Measurements from ENCODE around the gene CEP170B.
A peak's percentile ranks its signal among the peaks of the same experiment; 100 is the strongest.

The CEP170B gene

DNA sequence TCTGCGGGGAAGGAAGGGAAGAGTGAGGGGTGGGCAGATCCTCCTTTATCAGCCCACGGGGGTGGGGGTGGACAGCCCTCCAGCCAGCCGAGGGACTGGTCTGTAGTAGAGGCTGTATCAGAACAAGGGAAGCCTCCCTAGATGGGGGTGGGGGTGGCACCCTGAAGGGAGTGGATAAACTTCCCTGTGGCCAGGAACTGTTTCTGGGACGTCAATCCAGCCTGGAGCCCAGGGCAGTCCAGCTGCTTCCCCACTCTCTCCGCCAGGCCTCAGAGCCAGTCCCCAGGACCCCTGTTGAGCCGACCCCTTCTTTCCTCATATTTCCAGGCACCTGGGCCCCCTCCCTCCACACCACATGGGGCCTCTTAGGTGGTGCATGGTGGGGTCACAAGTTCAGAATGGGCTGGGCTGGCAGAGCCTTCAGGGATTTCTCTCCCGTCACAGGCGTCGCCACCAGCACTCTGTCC lies 66.3 kb downstream of the CEP170B start:
- Mint-ChIP-seq H3K9me3 (no peaks in the 10 kb centered on the region), H3K27ac (no peak overlapping the region), H3K36me3 (ENCODE audit: low read depth) (no peaks in the 10 kb centered on the region), H3K4me3 (no peak overlapping the region), H3K4me1 (peaks cover 9% of the 10 kb centered on the region), H3K27me3 (ENCODE audit: low read depth, poor library complexity) (peaks cover 77% of the 10 kb centered on the region)
- no peak for DNase-seq
- TF ChIP-seq, protein P1, sequence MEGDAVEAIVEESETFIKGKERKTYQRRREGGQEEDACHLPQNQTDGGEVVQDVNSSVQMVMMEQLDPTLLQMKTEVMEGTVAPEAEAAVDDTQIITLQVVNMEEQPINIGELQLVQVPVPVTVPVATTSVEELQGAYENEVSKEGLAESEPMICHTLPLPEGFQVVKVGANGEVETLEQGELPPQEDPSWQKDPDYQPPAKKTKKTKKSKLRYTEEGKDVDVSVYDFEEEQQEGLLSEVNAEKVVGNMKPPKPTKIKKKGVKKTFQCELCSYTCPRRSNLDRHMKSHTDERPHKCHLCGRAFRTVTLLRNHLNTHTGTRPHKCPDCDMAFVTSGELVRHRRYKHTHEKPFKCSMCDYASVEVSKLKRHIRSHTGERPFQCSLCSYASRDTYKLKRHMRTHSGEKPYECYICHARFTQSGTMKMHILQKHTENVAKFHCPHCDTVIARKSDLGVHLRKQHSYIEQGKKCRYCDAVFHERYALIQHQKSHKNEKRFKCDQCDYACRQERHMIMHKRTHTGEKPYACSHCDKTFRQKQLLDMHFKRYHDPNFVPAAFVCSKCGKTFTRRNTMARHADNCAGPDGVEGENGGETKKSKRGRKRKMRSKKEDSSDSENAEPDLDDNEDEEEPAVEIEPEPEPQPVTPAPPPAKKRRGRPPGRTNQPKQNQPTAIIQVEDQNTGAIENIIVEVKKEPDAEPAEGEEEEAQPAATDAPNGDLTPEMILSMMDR (IDR thresholded peaks at IDR 0.05) = no peak

DNA sequence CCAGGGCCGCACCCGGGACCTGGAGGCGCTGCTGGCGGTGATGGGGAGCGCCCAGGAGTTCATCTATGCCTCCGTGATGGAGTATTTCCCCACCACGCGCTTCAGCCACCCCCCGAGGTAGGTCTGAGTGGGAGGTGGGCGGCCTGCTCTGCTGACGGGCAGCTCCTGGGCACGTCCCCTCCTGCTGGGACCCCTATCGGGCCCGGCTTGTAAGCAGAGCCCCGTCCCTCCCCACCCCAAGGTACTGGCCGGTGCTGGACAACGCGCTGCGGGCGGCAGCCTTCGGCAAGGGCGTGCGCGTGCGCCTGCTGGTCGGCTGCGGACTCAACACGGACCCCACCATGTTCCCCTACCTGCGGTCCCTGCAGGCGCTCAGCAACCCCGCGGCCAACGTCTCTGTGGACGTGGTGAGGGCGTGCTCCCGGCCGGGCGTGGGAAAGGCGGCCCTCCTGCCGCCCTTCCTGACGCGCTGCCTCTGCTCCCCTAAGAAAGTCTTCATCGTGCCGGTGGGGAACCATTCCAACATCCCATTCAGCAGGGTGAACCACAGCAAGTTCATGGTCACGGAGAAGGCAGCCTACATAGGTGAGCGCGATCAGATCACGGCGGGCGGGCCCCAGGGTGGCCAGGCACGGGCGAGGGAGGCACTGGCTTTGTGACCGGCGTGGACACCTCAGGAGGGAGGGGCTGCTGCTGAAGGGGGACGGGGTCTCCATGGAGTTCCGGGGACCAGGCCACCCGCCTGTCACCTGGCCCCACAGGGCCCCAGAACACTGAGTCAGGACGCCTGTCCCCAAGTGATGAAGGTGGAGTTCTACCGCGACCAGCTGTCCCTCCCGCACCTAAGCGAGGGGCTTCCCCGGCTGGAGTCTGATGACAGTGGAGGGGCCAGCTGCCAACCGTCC lies 67.0 kb downstream of the CEP170B start:
- Mint-ChIP-seq H3K36me3 (ENCODE audit: low read depth) (no peaks in the 10 kb centered on the region), H3K9me3 (no peaks in the 10 kb centered on the region), H3K4me3 (peak overlapping the region; percentile 71), H3K27ac (no peak overlapping the region), H3K4me1 (peaks cover 5% of the 10 kb centered on the region), H3K27me3 (ENCODE audit: low read depth, poor library complexity) (peaks cover 84% of the 10 kb centered on the region)
- TF ChIP-seq, protein P1 (IDR thresholded peaks at IDR 0.05) = no peak
- DNase-seq = peak; percentile 37

DNA sequence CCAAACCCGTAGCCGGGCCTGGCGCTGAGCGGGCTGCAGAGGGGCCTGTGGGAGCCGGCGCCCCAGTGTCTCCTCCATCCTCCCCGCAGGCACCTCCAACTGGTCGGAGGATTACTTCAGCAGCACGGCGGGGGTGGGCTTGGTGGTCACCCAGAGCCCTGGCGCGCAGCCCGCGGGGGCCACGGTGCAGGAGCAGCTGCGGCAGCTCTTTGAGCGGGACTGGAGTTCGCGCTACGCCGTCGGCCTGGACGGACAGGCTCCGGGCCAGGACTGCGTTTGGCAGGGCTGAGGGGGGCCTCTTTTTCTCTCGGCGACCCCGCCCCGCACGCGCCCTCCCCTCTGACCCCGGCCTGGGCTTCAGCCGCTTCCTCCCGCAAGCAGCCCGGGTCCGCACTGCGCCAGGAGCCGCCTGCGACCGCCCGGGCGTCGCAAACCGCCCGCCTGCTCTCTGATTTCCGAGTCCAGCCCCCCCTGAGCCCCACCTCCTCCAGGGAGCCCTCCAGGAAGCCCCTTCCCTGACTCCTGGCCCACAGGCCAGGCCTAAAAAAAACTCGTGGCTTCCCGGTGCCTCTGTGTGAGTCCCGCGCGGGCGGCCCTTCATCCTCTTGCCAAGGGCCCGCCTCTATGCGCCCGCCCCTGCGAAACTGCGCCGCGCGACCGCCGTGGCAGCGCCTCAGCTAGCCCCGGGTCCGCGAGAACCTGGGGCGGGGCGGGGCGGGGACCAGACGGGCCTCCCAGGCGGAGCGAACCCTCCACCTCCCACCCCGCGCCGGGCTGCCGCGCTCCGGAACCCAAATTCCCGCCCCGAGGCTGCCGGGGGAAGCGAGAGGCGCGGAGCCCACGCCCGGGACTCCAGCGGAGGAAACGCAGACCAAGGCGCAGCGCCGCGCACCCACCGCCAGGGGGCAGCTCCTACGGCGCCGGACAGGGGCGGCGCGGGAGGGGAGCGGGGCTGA lies 67.9 kb downstream of the CEP170B start:
- peak; percentile 94 for DNase-seq
- peak overlapping the region; percentile 55 for H3K4me3 Mint-ChIP-seq
- H3K36me3 Mint-ChIP-seq (ENCODE audit: low read depth) = no peaks in the 10 kb centered on the region
- TF ChIP-seq, protein P1 (IDR thresholded peaks at IDR 0.05) = peak; percentile 57
- H3K27ac Mint-ChIP-seq = no peak overlapping the region
- H3K9me3 Mint-ChIP-seq = no peaks in the 10 kb centered on the region
- peaks cover 94% of the 10 kb centered on the region for H3K27me3 Mint-ChIP-seq (ENCODE audit: low read depth, poor library complexity)
- H3K4me1 Mint-ChIP-seq = peaks cover 5% of the 10 kb centered on the region

DNA sequence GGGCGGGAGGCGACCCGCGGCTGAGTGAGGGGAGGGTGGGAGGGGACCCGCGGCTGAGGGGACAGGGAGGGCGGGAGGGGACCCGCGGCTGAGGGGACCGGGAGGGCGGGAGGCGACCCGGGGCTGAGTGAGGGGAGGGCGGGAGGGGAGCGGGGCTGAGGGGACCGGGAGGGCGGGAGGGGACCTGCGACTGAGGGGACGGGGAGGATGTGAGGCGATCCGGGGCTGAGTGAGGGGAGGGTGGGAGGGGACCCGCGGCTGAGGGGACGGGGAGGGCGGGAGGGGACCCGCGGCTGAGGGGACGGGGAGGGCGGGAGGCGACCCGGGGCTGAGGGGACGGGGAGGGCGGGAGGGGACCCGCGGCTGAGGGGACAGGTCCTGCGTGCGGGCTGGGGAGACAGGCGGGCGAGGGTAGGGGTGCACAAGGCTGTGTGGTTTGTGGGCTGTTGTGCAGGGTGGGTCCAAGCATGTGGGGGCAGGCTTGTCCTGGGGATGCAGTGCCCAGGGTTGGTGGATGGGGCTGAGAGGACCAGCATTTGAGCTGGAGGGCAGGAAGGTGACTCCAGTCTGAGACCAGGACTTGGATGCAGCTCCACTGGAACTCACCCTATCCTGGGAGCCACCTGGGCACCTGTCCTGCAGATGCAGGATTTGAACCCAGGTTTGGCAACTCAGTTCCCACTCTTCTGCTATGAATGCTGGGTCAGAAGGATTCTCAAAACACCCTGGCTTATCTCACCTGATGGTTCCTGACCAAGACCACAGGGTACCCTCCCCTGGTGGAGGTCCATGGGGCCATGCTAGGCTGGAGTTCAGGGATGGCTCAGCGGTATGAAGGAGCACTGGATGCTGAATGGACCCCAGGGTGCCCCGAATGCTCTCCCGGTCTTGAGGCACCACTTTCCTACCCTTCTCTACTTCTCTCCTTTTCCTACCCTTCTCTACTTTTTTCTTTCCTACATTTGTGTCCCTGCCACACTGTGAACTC lies 69.0 kb downstream of the CEP170B start:
- peak overlapping the region; percentile 74 for H3K4me3 Mint-ChIP-seq
- no peak overlapping the region for H3K27ac Mint-ChIP-seq
- peaks cover 95% of the 10 kb centered on the region for H3K27me3 Mint-ChIP-seq (ENCODE audit: low read depth, poor library complexity)
- no peak for DNase-seq
- no peaks in the 10 kb centered on the region for H3K36me3 Mint-ChIP-seq (ENCODE audit: low read depth)
- TF ChIP-seq, protein P1 (IDR thresholded peaks at IDR 0.05) = no peak
- H3K9me3 Mint-ChIP-seq = no peaks in the 10 kb centered on the region
- H3K4me1 Mint-ChIP-seq = peaks cover 5% of the 10 kb centered on the region

DNA sequence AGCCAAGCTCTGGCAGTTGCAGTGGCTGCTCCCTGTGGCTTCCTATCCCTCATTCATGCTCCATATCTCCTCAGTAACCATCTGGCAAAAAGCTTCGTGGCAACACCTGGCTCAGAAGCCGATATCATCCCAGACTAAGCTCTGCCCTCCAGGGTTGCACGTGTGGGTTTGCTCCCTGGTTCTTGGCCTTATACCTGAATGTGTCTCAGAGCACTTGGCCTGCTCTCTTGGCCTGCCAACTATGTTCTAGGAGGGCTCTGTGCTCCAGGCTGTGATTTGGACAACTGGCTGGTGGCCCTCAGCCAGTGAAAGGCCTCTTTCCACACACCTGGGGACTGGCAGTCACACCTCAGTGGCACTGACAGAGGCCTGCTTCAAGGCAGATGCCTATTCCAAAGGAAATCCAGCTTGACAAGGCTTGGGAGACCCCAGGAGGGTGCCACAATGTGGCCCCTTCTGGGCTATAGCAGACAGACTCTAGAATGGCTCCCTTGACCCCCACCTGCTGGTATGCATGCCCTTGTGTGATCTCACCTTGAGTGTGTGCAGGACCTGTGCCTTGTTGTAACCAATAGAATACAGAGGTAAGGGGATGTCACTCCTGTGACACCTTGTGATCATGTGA lies 70.1 kb downstream of the CEP170B start:
- Mint-ChIP-seq H3K9me3 (no peaks in the 10 kb centered on the region), H3K4me3 (peak overlapping the region; percentile 74), H3K27ac (no peak overlapping the region), H3K4me1 (peaks cover 5% of the 10 kb centered on the region), H3K36me3 (ENCODE audit: low read depth) (no peaks in the 10 kb centered on the region), H3K27me3 (ENCODE audit: low read depth, poor library complexity) (peaks cover 96% of the 10 kb centered on the region)
- DNase-seq = no peak
- TF ChIP-seq, protein P1 (IDR thresholded peaks at IDR 0.05) = no peak

Data from nephron progenitor cell (in vitro differentiated cells).